ENCODE data around the gene DLGAP4. TPM values are rescaled to one million over a fixed set of nuclear protein-coding genes. Genes with fewer than 3 reads are reported as not detected.
A peak's percentile ranks its signal among the peaks of the same experiment; 100 is the strongest.

The DLGAP4 gene
- polyA plus RNA-seq, 1 donor (not counting 4 experiments of a cell fraction or from before 2014, with no cell fraction given): 9.6 TPM

GRCh38 chr20:36541227-36541767 is 235.2 kb downstream of the DLGAP4 start, which contains the start of gene MYL9:
TSS of gene MYL9 (plus strand) at chr20:36541519. CDS start at chr20:36544885, 3,366 bp downstream.
- Histone ChIP-seq H3K9ac (ENCODE audit: control insufficient read depth, extremely low read depth, insufficient read depth, low read length) (no peak within 1 kb of the TSS), H3K4me1 (ENCODE audit: control insufficient read depth, extremely low read depth, insufficient read depth, low read length) (no peaks in the 10 kb centered on the region), H3K4me2 (ENCODE audit: control insufficient read depth, extremely low read depth, insufficient read depth, low read depth, low read length) (peak within 1 kb of the TSS; percentile 41), H4K20me1 (ENCODE audit: control insufficient read depth, extremely low read depth, insufficient read depth, low read length) (no peaks in the 10 kb centered on the region), H3K79me2 (ENCODE audit: control insufficient read depth, insufficient read depth, low read length) (no peaks in the 10 kb centered on the region), H3K27ac (ENCODE audit: control insufficient read depth, insufficient read depth, low read length) (no peak within 1 kb of the TSS), H3K9me3 (ENCODE audit: control insufficient read depth, low read depth, low read length) (no peaks in the 10 kb centered on the region), H3K27me3 (ENCODE audit: control insufficient read depth, extremely low read depth, insufficient read depth, low read length) (no peaks in the 10 kb centered on the region), H2AFZ (ENCODE audit: control insufficient read depth, low read length) (peak within 1 kb of the TSS; percentile 12), H3K36me3 (ENCODE audit: control insufficient read depth in 2 of 2, extremely low read depth in 1 of 2, insufficient read depth in 2 of 2, low read length in 2 of 2) (no peaks in the 10 kb centered on the region), H3K4me3 (ENCODE audit: control insufficient read depth in 2 of 3, extremely low read depth in 1 of 3, insufficient read depth in 2 of 3, low read depth in 1 of 3, low read length in 3 of 3) (peak within 1 kb of the TSS in 2 of 3 experiments; percentile 13 to 20), H3K9me1 (ENCODE audit: control insufficient read depth, extremely low read depth, insufficient read depth, low read length) (no peaks in the 10 kb centered on the region)
- dilution Hi-C loops (cut with MboI; ENCODE audit: extremely low pct_ligation_motif_present, low sequenced_read_pairs): no loop called here
- no peak for DNase-seq (ENCODE audit: low read depth, low spot score)
- no peak for TF ChIP-seq EZH2 (IDR thresholded peaks at IDR 0.05; ENCODE audit: low read length)
- TF ChIP-seq, protein P1, sequence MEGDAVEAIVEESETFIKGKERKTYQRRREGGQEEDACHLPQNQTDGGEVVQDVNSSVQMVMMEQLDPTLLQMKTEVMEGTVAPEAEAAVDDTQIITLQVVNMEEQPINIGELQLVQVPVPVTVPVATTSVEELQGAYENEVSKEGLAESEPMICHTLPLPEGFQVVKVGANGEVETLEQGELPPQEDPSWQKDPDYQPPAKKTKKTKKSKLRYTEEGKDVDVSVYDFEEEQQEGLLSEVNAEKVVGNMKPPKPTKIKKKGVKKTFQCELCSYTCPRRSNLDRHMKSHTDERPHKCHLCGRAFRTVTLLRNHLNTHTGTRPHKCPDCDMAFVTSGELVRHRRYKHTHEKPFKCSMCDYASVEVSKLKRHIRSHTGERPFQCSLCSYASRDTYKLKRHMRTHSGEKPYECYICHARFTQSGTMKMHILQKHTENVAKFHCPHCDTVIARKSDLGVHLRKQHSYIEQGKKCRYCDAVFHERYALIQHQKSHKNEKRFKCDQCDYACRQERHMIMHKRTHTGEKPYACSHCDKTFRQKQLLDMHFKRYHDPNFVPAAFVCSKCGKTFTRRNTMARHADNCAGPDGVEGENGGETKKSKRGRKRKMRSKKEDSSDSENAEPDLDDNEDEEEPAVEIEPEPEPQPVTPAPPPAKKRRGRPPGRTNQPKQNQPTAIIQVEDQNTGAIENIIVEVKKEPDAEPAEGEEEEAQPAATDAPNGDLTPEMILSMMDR (optimal IDR thresholded peaks at IDR 0.05 in 1 of 3, IDR thresholded peaks at IDR 0.05 in 1 of 3, conservative IDR thresholded peaks at IDR 0.05 in 1 of 3; ENCODE audit: extremely low read depth in 1 of 3, insufficient read depth in 2 of 3, low read length in 3 of 3): peak in 1 of 3 experiments; percentile 3
- FAIRE-seq: no peak

DNA sequence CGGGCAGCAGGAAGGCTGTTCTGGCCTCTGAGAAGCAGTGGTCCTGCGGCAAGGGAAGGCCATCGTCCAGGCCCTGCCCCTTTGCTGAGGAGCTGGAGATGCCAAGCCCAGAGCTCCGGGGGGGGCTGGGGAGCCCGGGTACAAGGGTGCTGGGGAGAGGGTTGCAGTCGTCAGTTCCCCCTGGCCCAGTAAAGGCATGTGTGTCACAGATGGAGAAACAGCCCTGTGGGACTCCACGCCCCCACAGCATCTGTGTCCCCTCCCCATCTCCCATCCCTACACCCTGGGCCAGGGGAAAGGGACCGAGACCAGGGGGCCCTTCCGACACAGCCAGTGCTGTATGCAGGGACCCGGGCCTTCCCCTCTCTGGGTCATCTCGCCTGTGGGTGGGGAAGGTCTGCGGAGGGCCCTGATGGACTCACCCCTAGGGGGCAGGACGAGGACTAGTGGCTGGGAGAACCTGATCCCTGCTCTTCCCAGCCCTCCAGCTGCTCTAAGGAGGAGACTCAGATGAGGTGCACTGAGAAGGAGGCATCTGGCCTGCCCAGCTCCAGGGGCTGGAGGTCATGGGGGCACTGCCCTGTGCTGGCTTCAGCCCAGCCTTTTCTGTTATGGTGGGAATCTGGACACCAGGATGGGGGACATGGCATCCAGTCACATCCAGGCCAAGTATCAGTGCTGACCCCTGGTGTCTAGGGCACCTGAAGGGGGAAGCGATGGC is 235.8 kb downstream of the DLGAP4 start:
- H3K9ac ChIP-seq (ENCODE audit: control insufficient read depth, extremely low read depth, insufficient read depth, low read length): no peak overlapping the region
- no peaks in the 10 kb centered on the region for H3K27me3 ChIP-seq (ENCODE audit: control insufficient read depth, extremely low read depth, insufficient read depth, low read length)
- FAIRE-seq (no peak), DNase-seq (ENCODE audit: low read depth, low spot score) (no peak)
- H3K4me3 ChIP-seq (ENCODE audit: control insufficient read depth in 2 of 3, extremely low read depth in 1 of 3, insufficient read depth in 2 of 3, low read depth in 1 of 3, low read length in 3 of 3): peak overlapping the region in 2 of 3 experiments; percentile 13 to 20
- no peaks in the 10 kb centered on the region for H3K4me1 ChIP-seq (ENCODE audit: control insufficient read depth, extremely low read depth, insufficient read depth, low read length)
- TF ChIP-seq, protein P1 (optimal IDR thresholded peaks at IDR 0.05 in 1 of 3, IDR thresholded peaks at IDR 0.05 in 1 of 3, conservative IDR thresholded peaks at IDR 0.05 in 1 of 3; ENCODE audit: extremely low read depth in 1 of 3, insufficient read depth in 2 of 3, low read length in 3 of 3): peak in 2 of 3 experiments; percentile 22 to 33
- TF ChIP-seq EZH2 (IDR thresholded peaks at IDR 0.05; ENCODE audit: low read length): no peak
- H2AFZ ChIP-seq (ENCODE audit: control insufficient read depth, low read length): no peak overlapping the region
- no peak overlapping the region for H3K4me2 ChIP-seq (ENCODE audit: control insufficient read depth, extremely low read depth, insufficient read depth, low read depth, low read length)
- no peak overlapping the region for H3K27ac ChIP-seq (ENCODE audit: control insufficient read depth, insufficient read depth, low read length)
- H3K9me1 ChIP-seq (ENCODE audit: control insufficient read depth, extremely low read depth, insufficient read depth, low read length): no peaks in the 10 kb centered on the region
- dilution Hi-C loops (cut with MboI; ENCODE audit: extremely low pct_ligation_motif_present, low sequenced_read_pairs): no loop called here
- H4K20me1 ChIP-seq (ENCODE audit: control insufficient read depth, extremely low read depth, insufficient read depth, low read length): no peaks in the 10 kb centered on the region
- no peaks in the 10 kb centered on the region for H3K9me3 ChIP-seq (ENCODE audit: control insufficient read depth, low read depth, low read length)
- no peaks in the 10 kb centered on the region for H3K79me2 ChIP-seq (ENCODE audit: control insufficient read depth, insufficient read depth, low read length)
- H3K36me3 ChIP-seq (ENCODE audit: control insufficient read depth in 2 of 2, extremely low read depth in 1 of 2, insufficient read depth in 2 of 2, low read length in 2 of 2): no peaks in the 10 kb centered on the region
